Ureter (tissue), 1 donor: ENCODE measurements around the gene ANO10. TPM values are rescaled to one million over a fixed set of nuclear protein-coding genes. Genes with fewer than 3 reads are reported as not detected.
A peak's percentile ranks its signal among the peaks of the same experiment; 100 is the strongest.
"Not testable (repeated sequence)": the region's sequence is repeated elsewhere in the genome, so short reads cannot be mapped to it uniquely, and the experiment has no call there.

ENCODE experiments used
- DNase-seq: peaks from one replicate; pipeline ENCODE4 v3.0.0-alpha.2; 2020; ENCODE audit warnings: low spot score
- total RNA-seq: library from RNA; stranded (reverse); gene quantifications from one replicate; pipeline ENCODE4 v1.2.4, GENCODE V29; 2023
- donor health status: DM: yes; HTN: yes; CAD: no.

The ANO10 gene, protein sequence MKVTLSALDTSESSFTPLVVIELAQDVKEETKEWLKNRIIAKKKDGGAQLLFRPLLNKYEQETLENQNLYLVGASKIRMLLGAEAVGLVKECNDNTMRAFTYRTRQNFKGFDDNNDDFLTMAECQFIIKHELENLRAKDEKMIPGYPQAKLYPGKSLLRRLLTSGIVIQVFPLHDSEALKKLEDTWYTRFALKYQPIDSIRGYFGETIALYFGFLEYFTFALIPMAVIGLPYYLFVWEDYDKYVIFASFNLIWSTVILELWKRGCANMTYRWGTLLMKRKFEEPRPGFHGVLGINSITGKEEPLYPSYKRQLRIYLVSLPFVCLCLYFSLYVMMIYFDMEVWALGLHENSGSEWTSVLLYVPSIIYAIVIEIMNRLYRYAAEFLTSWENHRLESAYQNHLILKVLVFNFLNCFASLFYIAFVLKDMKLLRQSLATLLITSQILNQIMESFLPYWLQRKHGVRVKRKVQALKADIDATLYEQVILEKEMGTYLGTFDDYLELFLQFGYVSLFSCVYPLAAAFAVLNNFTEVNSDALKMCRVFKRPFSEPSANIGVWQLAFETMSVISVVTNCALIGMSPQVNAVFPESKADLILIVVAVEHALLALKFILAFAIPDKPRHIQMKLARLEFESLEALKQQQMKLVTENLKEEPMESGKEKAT
- total RNA-seq, result 38.0 TPM

DNA sequence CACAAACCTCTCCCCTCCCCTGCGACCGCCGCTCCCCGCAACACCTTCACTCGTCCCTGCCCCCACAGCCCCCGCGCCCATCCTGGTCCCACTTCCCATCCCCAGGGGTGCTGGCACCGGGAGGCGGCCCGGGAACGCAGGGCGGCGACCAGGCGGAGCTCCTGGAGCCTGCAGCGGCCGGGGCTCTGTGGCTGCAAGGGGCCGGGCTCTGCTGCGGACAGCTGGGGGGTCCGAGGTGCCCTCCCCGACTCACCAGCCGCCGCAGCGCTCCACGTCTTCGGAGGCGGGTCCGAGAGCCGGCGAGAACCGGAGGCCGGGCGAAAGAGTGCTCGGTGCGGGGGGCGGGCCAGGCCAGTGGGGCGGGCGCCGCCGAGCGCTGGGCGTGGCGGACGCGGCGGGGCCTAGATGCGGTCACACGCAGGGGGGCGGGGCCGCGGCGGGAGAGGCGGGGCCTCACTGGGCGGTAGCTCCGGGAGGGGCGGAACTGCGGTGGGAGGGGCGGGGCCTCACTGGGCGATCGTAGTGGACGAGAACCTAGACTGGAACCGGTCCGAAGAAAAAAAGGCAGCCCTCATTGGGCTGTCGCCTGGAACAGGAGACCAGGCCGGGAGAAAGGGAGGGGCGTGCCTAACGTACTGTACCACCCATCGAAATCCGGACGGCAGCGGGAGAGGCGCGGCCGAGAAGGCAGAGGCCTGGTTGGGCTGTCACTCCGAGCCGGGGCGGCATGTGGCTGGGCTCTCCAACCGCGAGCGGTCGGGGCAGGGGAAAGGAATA lies at the start of gene ANO10:
TSS of gene ANO10 (minus strand) at position 356 of the 777 bp plus-strand sequence. CDS start 16,159 bp downstream, outside the sequence.
- DNase-seq, result peak; percentile 99

DNA sequence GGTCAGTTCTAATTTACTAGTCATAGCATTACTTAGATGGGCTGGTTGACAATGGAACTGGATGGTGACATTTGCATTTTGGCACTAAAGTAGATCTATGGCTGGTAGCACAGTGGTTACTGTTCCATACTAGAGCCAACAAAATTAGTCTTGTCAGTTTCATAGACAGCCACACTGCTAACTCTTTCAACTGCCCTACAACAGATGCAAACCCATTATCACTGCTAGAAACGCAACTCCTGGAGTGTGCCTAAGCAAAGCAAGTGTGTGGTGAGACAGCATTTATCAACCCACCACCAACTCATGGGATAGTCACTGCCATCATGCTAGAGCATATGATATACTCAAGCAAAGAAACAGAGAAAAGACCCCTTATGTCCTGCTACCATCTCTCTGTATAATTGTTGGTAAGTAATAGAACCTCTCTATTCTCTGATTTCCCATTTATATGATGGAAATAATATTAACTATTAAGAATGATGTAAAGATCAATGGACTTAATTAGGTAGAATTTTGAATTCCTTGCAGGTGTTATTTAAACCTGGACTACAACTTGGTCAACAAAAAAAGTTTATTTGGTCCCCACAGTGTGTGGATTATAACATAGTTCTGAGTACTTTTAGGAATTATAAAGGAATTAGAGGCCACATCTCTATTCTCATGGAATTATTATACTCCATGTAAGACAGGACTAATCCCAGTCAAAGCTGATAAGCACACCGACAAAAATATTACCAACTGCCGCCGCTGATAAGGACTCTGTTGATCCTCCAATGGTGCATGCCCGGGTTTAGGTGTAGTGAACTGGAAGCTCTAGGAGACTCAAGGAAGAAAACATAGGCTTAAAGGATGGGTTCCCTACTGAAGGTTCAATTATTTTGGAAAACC lies 49.1 kb upstream of the ANO10 start:
- no peak for DNase-seq

DNA sequence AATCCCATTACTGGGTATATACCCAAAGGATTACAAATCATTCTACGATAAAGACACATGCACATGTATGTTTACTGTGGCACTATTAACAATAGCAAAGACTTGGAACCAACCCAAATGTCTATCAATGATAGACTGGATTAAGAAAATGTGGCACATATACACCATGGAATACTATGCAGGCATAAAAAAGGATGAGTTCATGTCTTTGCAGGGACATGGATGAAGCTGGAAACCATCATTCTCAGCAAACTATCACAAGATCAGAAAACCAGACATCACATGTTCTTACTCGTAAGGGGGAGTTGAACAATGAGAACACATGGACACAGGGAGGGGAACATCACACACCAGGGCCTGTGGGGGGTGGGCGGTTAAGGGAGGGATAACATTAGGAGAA lies 43.2 kb upstream of the ANO10 start:
- DNase-seq, result not testable (repeated sequence)

DNA sequence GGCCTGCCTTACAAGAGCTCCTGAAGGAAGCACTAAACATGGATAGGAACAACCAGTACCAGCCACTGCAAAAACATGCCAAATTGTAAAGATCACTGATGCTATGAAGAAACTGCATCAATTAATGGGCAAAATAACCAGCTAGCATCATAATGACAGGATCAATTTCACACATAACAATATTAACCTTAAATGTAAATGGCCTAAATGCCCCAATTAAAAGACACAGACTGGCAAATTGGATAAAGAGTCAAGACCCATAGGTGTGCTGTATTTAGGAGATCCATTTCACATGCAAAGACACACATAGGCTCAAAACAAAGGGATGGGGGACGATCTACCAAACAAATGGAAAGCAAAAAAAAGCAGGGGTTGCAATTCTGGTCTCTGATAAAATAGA lies 39.6 kb upstream of the ANO10 start:
- not testable (repeated sequence) for DNase-seq

DNA sequence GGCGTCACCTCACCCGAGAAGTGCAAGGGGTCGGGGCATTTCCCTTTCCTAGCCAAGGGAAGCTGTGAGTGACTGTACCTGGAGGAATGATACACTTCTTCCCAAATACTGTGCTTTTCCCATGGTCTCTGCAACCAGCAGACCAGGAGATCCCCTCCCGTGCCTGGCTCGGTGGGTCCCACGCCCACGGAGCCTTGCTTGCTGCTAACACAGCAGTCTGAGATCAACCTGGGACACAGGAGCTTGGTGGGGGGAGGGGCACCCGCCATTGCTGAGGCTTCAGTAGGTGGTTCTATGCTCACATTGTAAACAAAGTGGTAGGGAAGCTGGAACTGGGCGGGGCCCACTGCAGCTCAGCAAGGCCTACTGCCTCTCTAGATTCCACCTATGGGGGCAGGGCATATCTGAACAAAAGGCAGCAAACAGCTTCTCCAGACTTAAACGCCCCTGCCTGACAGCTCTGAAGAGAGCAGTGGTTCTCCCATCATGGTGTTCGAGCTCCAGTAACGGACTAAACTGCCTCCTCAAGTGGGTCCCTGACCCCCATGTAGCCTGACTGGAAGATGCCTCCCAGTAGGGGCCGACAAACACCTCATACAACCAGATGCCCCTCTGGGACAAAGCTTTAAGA lies 37.6 kb upstream of the ANO10 start:
- DNase-seq, result no peak

DNA sequence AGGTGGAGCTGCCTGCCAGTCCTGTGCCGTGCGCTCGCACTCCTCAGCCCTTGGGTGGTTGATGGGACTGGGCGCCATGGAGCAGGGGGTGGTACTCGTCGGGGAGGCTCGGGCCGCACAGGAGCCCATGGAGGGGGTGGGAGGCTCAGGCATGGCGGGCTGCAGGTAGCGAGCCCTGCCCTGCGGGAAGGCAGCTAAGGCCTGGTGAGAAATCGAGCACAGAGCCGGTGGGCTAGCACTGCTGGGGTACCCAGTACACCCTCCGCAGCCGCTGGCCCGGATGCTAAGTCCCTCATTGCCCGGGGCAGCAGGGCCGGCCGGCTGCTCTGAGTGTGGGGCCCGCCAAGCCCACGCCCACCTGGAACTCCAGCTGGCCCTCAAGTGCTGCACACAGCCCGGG lies 34.6 kb upstream of the ANO10 start:
- DNase-seq, result not testable (repeated sequence)

DNA sequence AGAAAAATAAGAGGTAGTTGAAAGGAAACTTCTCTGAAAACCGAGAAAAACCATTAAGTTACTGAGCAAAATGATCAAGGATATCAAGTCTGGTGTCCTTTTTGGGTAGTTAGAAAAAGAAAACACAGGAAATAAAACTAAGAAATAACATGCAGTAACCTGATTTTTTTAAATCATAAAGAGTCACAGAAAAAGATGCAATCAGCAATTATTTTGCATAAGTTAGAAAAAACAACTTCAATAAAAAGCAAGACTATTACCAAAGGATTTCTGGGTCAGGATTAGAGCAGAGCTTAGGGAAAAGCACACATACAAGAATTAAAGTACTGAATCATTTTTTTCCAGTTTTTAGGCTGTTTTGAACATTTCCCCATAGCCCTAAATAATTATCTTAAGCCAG lies 28.5 kb upstream of the ANO10 start:
- DNase-seq, result no peak

DNA sequence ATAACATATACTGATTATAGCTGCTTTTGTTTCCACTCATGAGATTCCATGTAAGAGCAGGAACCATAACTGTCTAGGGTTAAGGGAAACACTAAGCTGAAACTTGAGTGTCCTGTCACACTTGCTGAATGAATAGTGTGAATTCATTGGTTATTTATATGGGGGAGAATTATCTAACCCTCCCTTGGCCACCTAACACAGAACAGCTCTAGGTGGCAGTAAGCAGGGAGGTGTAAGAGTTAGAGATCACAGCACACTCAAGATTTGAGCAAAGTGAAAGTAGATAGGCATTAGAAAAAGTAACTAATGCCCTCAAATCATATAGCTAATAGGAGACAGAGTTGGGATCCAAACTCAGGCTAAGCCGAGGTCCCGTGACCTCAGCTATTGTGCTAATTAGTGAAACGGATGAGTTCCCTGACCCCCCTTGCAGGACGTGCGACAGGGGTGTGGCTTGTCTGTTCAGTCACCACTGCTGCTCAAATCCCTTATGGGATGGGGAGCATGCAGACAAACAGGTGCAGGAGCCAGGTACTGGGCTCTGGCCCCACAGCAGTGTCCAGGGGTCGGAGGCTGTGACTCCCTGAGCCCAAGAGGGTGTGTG lies 27.7 kb upstream of the ANO10 start:
- no peak for DNase-seq

DNA sequence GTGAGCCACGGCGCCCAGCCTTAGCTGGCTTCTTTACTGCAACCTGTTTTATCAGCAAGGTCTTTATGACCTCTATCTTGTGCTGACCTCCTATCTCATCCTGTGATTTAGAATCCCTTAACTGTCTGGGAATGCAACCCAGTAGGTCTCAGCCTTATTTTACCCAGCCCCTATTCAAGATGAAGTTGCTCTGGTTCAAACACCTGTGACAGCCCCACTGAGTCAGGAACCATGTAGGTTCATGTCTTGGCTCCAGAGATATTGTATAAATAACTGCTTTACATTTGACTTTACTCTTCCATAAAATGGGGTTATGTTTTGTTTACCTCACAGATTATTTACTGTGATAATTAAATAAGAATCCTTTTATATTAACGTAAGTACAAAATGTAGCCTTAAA lies 27.1 kb upstream of the ANO10 start:
- DNase-seq, result no peak

DNA sequence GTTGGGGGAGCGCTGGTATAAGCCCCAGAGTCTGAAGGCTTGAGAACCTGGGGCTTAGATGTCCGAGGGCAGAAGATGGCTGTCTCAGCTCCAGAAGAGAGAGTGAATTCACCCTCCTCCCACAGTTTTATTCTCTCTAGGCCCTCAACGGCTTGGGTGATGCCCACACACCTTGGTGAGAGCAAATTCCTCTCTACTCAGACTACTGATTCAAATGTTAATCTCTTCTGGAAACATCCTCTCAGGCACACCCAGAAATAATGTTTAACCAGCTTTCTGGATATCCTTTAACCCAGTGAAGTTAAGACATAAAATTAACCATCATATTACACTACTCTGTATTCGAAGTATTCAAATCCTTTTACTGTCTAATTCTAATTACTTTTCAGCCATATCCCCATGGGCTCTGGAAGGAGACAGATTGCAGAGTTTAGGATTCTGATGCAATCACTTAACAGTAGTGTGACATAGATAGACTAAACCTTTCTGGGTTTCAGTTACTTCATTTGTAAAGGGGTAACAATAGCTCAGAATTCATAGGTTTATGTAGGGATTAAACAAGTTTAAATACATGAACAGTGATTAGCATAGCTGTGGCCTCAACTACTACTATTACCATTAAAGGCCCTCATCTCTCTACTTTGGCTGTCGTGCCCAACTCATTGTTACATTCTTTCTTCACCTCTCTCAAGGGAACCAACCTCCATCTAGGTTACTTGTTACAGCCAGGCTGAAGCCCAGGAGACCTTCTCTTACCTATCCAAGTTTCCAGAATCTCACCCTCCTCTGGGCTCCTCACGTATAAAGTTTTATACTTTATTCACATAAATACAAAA lies 25.7 kb upstream of the ANO10 start:
- no peak for DNase-seq

DNA sequence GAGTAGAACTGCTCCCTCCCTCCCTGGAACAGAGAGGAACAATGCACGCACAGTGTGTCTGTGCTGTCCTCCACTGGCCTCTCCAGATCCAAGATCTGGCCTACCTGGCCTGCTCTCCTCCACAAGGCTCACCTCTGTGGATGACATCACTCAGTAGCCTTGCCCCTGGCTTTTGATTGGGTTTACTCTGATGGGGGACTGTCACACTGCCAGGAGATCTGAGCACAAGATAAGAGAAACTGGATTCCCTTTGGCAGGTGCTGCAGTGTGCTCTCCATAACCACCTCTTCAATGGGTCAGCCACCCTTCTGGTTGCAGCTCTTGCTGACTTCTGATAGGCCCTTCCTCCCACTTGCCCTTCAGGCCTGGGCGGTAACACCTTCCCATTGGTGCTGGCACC lies 22.6 kb upstream of the ANO10 start:
- no peak for DNase-seq

DNA sequence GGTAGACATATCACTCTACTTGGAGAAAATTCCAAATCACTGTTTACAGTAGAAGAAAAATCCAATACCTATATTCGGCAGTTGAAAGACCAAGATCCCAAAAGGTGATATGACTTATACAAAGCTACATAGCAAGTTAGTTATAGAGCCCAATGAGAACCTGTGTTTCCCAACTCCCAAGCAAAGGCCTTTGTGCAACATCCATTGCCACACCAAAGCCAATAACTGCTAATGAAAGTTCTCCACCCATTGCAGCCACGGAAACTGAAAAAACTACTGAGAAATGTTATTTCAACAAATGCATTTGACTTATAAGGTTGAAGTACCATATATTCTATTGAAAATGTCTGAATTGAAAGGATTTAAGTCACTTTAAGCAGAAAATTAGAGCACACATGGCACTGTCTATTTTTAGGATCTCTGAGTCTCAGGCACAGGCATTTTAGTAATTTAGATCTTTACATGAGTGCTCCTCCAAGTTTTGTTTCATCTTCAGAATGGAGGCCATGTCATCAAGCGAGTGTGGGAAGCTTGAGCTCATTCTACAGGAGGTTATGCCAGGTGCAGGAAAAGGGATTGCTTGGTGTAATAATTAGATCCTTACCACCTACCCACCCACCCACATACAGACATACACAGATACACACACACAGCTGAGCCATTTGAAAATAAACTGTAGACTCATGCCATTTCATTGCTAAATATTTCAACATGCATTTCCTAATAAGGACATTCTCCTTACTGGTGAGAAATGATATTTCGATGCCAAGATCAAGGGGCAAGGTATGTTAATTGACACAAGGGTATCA lies 19.7 kb upstream of the ANO10 start:
- no peak for DNase-seq

DNA sequence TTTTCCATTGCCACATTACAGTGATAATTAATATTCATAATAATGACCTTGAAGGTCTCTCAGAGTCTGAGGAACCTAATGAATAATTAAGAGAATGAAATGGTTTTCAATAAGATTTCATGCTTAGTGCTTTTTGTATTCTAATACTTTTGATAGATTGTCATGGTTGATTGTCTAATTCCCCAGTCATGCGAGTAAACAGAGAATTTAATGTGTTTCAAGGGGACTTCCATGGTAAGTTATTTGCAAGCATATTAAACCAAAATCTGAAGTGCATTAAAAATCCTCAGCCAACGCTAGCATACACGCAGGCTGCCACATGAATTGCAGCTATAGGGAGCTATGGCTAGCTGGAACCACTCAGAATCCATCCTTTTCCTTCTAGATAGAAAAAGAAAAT lies 18.9 kb upstream of the ANO10 start:
- no peak for DNase-seq

DNA sequence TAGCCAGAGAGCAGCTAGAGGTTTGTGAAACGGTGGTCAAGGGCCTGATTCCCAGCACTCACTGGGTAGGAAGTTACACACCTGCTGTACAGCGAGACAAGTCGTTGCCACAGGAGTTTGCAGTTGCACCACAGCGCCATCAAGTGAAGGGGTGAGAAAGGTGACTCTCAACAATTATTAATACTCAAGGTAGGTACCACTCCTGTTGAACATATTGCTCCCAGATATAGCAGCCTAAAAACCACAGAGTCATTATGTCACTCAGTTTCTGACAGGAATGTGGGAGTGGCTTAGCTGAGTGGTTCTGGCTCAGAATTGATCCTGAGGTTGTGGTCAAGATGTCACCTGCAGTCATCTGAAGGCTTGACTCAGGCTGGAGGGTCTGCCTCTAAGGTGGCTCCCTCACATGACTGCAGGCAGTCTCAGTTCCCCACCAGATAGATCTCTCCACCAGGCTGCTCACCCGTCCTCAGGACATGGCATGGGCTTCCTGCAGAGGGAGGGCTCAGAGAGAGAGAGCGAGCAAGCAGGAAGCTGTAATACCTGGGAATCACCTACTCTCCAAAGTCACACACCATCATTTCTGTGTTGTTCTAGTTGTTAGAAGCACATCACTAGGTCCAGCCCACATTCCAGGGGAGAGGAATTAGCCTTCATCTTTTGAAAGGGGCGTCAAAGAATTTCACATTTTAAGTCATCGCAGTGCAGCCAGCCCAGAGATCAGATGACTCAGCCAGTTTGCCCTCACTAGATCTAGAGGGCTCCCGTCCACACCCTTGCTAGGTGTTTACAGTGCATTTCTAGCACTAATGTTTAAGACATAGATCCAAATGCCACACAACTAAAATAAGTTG lies 17.0 kb upstream of the ANO10 start:
- no peak for DNase-seq

DNA sequence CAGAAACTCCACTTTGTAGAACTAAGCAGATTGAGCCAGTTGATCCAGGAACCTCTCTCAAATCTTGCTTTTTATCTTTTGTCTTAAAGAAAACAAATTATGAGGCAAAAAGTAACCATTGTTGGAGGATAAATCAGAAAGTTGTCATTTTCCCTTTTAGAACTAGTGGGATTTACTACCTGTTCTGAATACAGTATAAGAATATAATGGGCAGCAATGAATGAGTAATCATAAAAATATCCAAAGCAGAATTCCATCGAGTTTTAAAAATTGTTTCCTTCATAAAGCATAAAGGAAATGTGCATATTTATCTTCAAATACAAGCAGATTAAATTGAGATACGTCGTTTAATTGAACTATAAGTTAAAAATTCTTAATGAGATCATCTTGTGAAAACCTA lies 15.9 kb upstream of the ANO10 start:
- no peak for DNase-seq

DNA sequence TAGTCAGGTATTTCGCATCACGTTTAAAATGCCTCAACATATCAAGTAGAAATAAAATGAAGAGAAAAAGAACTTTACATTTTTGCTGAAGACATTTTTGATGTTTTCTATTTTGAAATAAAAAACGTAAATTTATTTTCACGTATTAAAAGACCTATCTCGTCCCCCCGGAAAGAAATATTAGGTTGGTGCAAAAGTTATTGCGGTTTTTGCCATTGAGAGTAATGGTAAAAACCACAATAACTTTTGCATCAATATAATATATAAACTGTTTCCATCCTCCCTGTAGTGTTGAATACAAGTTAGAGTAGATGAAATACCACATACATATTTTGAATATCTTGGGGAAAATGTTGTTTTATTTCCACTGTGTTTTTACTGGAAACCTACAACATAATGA lies 11.2 kb upstream of the ANO10 start:
- no peak for DNase-seq

DNA sequence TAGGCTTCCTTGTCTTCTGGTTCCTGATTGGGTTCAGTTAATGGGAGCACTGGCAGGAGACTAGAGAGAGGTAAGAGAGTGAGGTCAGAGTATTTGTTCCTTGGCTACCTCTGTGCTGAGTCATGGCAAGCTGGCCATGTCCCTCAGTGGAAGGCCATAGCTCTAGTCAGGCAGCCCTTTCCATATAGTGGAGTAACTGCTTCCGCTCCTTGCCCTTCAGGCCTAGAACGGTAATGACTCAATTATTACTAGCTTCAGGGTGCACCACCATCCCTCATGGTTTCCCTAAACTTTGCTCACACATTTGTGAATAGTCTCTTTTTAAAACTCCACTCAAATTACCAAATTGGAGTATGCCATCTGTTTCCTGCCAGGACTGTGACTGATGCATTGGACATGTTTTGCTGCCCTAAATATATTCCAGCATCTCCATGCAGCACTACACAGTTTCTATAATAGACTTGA lies 10.5 kb upstream of the ANO10 start:
- DNase-seq, result no peak

DNA sequence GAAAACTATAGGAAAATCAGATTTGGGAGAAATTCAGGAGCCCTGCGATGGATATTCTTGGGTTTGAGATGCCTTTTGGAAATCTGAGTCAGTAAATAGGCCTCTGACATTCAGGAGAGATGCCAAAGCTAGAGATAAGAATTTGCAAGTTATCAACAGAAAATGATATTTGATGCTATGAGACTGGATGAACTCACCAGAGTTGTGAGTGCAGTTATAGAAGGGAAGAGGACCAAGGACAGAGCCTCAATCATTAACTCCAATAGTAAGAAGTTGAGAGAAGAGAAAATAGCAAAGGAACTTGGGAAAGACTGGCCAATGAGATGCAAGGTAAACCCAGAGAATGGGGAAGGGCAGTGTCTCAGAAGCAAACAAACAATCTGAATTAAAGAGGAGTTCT lies 7.9 kb upstream of the ANO10 start:
- no peak for DNase-seq
